ENCODE measurements around the gene SPOCK1.

SPOCK1 gene

GRCh38 chr5:137098663-137099062 is 400.5 kb downstream of the SPOCK1 start:
- H3K36me3 ChIP-seq (ENCODE audit: low read depth) = no peaks in the 10 kb centered on the region
- no peak overlapping the region for H3K27ac ChIP-seq (ENCODE audit: poor library complexity, severe bottlenecking)
- ATAC-seq (ENCODE audit: low read depth) = no peak
- no peak for TF ChIP-seq CTCF (IDR thresholded peaks at IDR 0.05; ENCODE audit: poor library complexity, severe bottlenecking)
- H3K4me1 ChIP-seq (ENCODE audit: insufficient read depth, poor library complexity, severe bottlenecking) = no peaks in the 10 kb centered on the region
- H3K4me3 ChIP-seq (ENCODE audit: severe bottlenecking) = no peak overlapping the region
- no peaks in the 10 kb centered on the region for H3K27me3 ChIP-seq (ENCODE audit: insufficient read depth, poor library complexity, severe bottlenecking)
- no peaks in the 10 kb centered on the region for H3K9me3 ChIP-seq (ENCODE audit: severe bottlenecking)
- DNase-seq (ENCODE audit: low spot score) = no peak

GRCh38 chr5:137098238-137098637 is 400.9 kb downstream of the SPOCK1 start:
- no peak for TF ChIP-seq CTCF (IDR thresholded peaks at IDR 0.05; ENCODE audit: poor library complexity, severe bottlenecking)
- no peaks in the 10 kb centered on the region for H3K9me3 ChIP-seq (ENCODE audit: severe bottlenecking)
- H3K4me1 ChIP-seq (ENCODE audit: insufficient read depth, poor library complexity, severe bottlenecking) = no peaks in the 10 kb centered on the region
- H3K4me3 ChIP-seq (ENCODE audit: severe bottlenecking) = no peak overlapping the region
- no peaks in the 10 kb centered on the region for H3K27me3 ChIP-seq (ENCODE audit: insufficient read depth, poor library complexity, severe bottlenecking)
- H3K36me3 ChIP-seq (ENCODE audit: low read depth) = no peaks in the 10 kb centered on the region
- no peak overlapping the region for H3K27ac ChIP-seq (ENCODE audit: poor library complexity, severe bottlenecking)
- DNase-seq (ENCODE audit: low spot score) (no peak), ATAC-seq (ENCODE audit: low read depth) (no peak)

DNA sequence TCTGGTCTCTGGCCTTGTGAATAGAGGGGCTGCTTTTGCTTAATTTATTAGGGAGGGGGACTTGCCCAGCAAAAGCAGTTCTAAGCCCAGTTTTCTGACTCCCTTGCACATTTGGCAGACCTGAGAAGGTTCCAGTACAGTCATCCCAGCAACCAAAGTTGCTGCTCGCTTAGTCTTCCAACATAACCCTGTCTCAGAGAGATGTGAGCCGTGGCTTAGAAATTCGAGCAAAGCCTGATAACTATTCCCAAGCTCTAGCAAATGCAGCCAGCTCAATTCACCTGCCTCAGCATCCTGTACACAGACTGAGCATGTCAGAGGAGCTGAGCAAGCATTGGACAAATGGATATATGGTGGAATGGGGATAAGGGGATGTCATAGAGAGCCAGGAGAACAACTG is 401.9 kb downstream of the SPOCK1 start:
- DNase-seq (ENCODE audit: low spot score) (no peak), ATAC-seq (ENCODE audit: low read depth) (no peak)
- Histone ChIP-seq H3K4me1 (ENCODE audit: insufficient read depth, poor library complexity, severe bottlenecking) (no peaks in the 10 kb centered on the region), H3K4me3 (ENCODE audit: severe bottlenecking) (no peak overlapping the region), H3K27ac (ENCODE audit: poor library complexity, severe bottlenecking) (no peak overlapping the region), H3K27me3 (ENCODE audit: insufficient read depth, poor library complexity, severe bottlenecking) (no peaks in the 10 kb centered on the region), H3K36me3 (ENCODE audit: low read depth) (no peaks in the 10 kb centered on the region), H3K9me3 (ENCODE audit: severe bottlenecking) (no peaks in the 10 kb centered on the region)
- TF ChIP-seq CTCF (IDR thresholded peaks at IDR 0.05; ENCODE audit: poor library complexity, severe bottlenecking) = no peak

- peak; percentile 90 for ATAC-seq (ENCODE audit: low read depth)
- no peak overlapping the region for H3K4me3 ChIP-seq (ENCODE audit: severe bottlenecking)
- no peaks in the 10 kb centered on the region for H3K36me3 ChIP-seq (ENCODE audit: low read depth)
- H3K27me3 ChIP-seq (ENCODE audit: insufficient read depth, poor library complexity, severe bottlenecking) = no peaks in the 10 kb centered on the region
- no peaks in the 10 kb centered on the region for H3K9me3 ChIP-seq (ENCODE audit: severe bottlenecking)
- no peak for TF ChIP-seq CTCF (IDR thresholded peaks at IDR 0.05; ENCODE audit: poor library complexity, severe bottlenecking)
- no peaks in the 10 kb centered on the region for H3K4me1 ChIP-seq (ENCODE audit: insufficient read depth, poor library complexity, severe bottlenecking)
- no peak for DNase-seq (ENCODE audit: low spot score)
- no peak overlapping the region for H3K27ac ChIP-seq (ENCODE audit: poor library complexity, severe bottlenecking)
Measured at GRCh38 chr5:137096149-137097103, 402.7 kb downstream of the SPOCK1 start.

- Histone ChIP-seq H3K36me3 (ENCODE audit: low read depth) (no peaks in the 10 kb centered on the region), H3K4me1 (ENCODE audit: insufficient read depth, poor library complexity, severe bottlenecking) (peaks cover 4% of the 10 kb centered on the region), H3K27me3 (ENCODE audit: insufficient read depth, poor library complexity, severe bottlenecking) (no peaks in the 10 kb centered on the region), H3K9me3 (ENCODE audit: severe bottlenecking) (no peaks in the 10 kb centered on the region), H3K27ac (ENCODE audit: poor library complexity, severe bottlenecking) (no peak overlapping the region), H3K4me3 (ENCODE audit: severe bottlenecking) (no peak overlapping the region)
- ATAC-seq (ENCODE audit: low read depth) (no peak), DNase-seq (ENCODE audit: low spot score) (no peak)
- TF ChIP-seq CTCF (IDR thresholded peaks at IDR 0.05; ENCODE audit: poor library complexity, severe bottlenecking) = no peak
Measured at GRCh38 chr5:137095597-137095996, 403.5 kb downstream of the SPOCK1 start.
